ENCODE data around the gene HLA-G. TPM values are rescaled to one million over a fixed set of nuclear protein-coding genes. Genes with fewer than 3 reads are reported as not detected.

Gene HLA-G
- total and polyA plus RNA-seq, 2 of the 4 experiments (the other 2 are of a cell fraction), result not detected

GRCh38 chr6:29816030-29816429 is 11.6 kb upstream of the HLA-G start:
- no peak overlapping the region for H2AFZ ChIP-seq (replicated peaks; ENCODE audit: low read length, poor library complexity)
- ChIA-PET POLR2A (ENCODE audit: unreplicated experiment) (no interaction called here), CTCF (no interaction called here)
- no peak overlapping the region for H2AK5ac ChIP-seq (ENCODE audit: low read depth, low read length)
- H4K5ac ChIP-seq (ENCODE audit: low read depth, low read length), result no peak overlapping the region
- no peak overlapping the region for H4K91ac ChIP-seq (ENCODE audit: insufficient read depth, low read depth, low read length)
- BruUV-seq (replicated peaks), result no TSS peak
- H3K36me3 ChIP-seq (ENCODE audit: control insufficient read depth, insufficient read depth, low read length), result no peaks in the 10 kb centered on the region
- TF ChIP-seq CTCF (conservative IDR thresholded peaks at IDR 0.05; ENCODE audit: low read depth, low read length) (no peak), RCOR1 (IDR thresholded peaks at IDR 0.05; ENCODE audit: insufficient replicate concordance, low read length) (no peak), RFX5 (IDR thresholded peaks at IDR 0.05; ENCODE audit: low read depth, low read length) (no peak), MXI1 (IDR thresholded peaks at IDR 0.05; ENCODE audit: borderline replicate concordance, low read depth, low read length) (no peak), POLR2A (IDR thresholded peaks at IDR 0.05; ENCODE audit: low read depth, low read length) (no peak), USF2 (IDR thresholded peaks at IDR 0.05; ENCODE audit: low read depth, low read length) (no peak), NFE2L2 (IDR thresholded peaks at IDR 0.05; ENCODE audit: low read depth, low read length) (no peak), FOS (IDR thresholded peaks at IDR 0.05; ENCODE audit: low read depth, low read length) (no peak), RAD21 (IDR thresholded peaks at IDR 0.05; ENCODE audit: low read length) (no peak), CEBPB (IDR thresholded peaks at IDR 0.05; ENCODE audit: low read depth, low read length) (no peak), CHD1 (IDR thresholded peaks at IDR 0.05; ENCODE audit: low read depth, low read length) (no peak), MAZ (IDR thresholded peaks at IDR 0.05; ENCODE audit: borderline replicate concordance, low read depth, low read length) (no peak), SMC3 (IDR thresholded peaks at IDR 0.05; ENCODE audit: low read depth, low read length) (no peak), MAFK (IDR thresholded peaks at IDR 0.05; ENCODE audit: low read depth, low read length) (no peak), BHLHE40 (IDR thresholded peaks at IDR 0.05; ENCODE audit: low read depth, low read length) (no peak)
- TF ChIP-seq, protein P1, sequence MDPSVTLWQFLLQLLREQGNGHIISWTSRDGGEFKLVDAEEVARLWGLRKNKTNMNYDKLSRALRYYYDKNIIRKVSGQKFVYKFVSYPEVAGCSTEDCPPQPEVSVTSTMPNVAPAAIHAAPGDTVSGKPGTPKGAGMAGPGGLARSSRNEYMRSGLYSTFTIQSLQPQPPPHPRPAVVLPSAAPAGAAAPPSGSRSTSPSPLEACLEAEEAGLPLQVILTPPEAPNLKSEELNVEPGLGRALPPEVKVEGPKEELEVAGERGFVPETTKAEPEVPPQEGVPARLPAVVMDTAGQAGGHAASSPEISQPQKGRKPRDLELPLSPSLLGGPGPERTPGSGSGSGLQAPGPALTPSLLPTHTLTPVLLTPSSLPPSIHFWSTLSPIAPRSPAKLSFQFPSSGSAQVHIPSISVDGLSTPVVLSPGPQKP (IDR thresholded peaks at IDR 0.05; ENCODE audit: borderline replicate concordance, low read depth, low read length), result no peak
- no peak overlapping the region for H2BK15ac ChIP-seq (ENCODE audit: low read depth, low read length)
- DNase-seq (no peak), ATAC-seq (ENCODE audit: low read depth) (no peak)
- no peak overlapping the region for H3K14ac ChIP-seq (replicated peaks; ENCODE audit: low read depth, low read length)
- H4K8ac ChIP-seq (ENCODE audit: low read depth in 2 of 2, low read length in 2 of 2), result no peak overlapping the region
- intact Hi-C loops (cut with micrococcal nuclease) (no loop called here), in situ Hi-C loops (cut with MboI; ENCODE audit: low sequenced_read_pairs) (no loop called here), dilution Hi-C loops (cut with HindIII; ENCODE audit: low sequenced_read_pairs, unreplicated experiment) (no loop called here)
- H3K9ac ChIP-seq (ENCODE audit: low read depth, low read length), result no peak overlapping the region
- H3K56ac ChIP-seq (ENCODE audit: extremely low read depth, insufficient read depth, low read length), result no peak overlapping the region
- WGBS, 2 experiments (ENCODE audit: extremely low coverage in 2 of 2, insufficient read length in 1 of 2), result no CpG with 5 or more reads among the region's 1 CpG
- H3K27ac ChIP-seq (ENCODE audit: insufficient read depth, low read length), result no peak overlapping the region
- H3K4me3 ChIP-seq (ENCODE audit: insufficient read depth, low read depth, low read length), result no peak overlapping the region
- no peak overlapping the region for H3K18ac ChIP-seq (ENCODE audit: low read depth, low read length)
- H4K20me1 ChIP-seq (ENCODE audit: insufficient read depth, low read length), result no peaks in the 10 kb centered on the region
- H3K9me1 ChIP-seq (ENCODE audit: insufficient read depth, low read length), result no peaks in the 10 kb centered on the region
- no peak overlapping the region for H2AK9ac ChIP-seq (replicated peaks; ENCODE audit: low read depth, low read length, poor library complexity)
- no peaks in the 10 kb centered on the region for H3K79me1 ChIP-seq (ENCODE audit: low read depth in 1 of 2, low read length in 2 of 2)
- H3K4me1 ChIP-seq (ENCODE audit: control insufficient read depth, insufficient read depth, low read length), result no peaks in the 10 kb centered on the region
- H3K9me3 ChIP-seq (ENCODE audit: control insufficient read depth, insufficient read depth, low read length), result no peaks in the 10 kb centered on the region
- H3K23ac ChIP-seq (ENCODE audit: low read depth, low read length), result no peak overlapping the region
- H3K4ac ChIP-seq (ENCODE audit: low read depth, low read length), result no peak overlapping the region
- no peak overlapping the region for H2BK5ac ChIP-seq (ENCODE audit: low read depth, low read length, poor library complexity, severe bottlenecking)
- no peak overlapping the region for H2BK20ac ChIP-seq (ENCODE audit: low read depth, low read length)
- peaks cover 2% of the 10 kb centered on the region; the same call in 1 of the 2 replicates for H3K27me3 ChIP-seq (ENCODE audit: control insufficient read depth, insufficient read depth, low read length)
- no peak overlapping the region for H3K4me2 ChIP-seq (ENCODE audit: low read depth, low read length)
- no peak overlapping the region for H2BK120ac ChIP-seq (ENCODE audit: low read depth, low read length)

Data from IMR-90 (cell line).